Activated naive CD4-positive, alpha-beta T cell treated with anti-CD3 and anti-CD28 coated beads, Interleukin-2, amount 50 U/mL, for 72 hours (primary cell): Measurements from ENCODE around the gene MOV10. TPM values are rescaled to one million over a fixed set of nuclear protein-coding genes. Genes with fewer than 3 reads are reported as not detected.
"Not testable (repeated sequence)": the region's sequence is repeated elsewhere in the genome, so short reads cannot be mapped to it uniquely, and the experiment has no call there.

Experiments used
- ATAC-seq, 2 donors: fragments of 150-1000 bp; cut with Tn5 transposase; 2 replicates each; pipeline ENCODE4 v1.10.0; 2021; ENCODE audit warnings: mild to moderate bottlenecking in 2 of 2, moderate library complexity in 2 of 2
- DNase-seq, 2 donors: peaks; one replicate each; pipeline ENCODE4 v3.0.0; 2021 to 2022; ENCODE audit warnings: low spot score in 2 of 2
- H3K27ac Mint-ChIP-seq, 2 donors: one replicate each; pipeline ENCODE4 v1.8.0; 2022; ENCODE audit warnings: mild to moderate bottlenecking in 2 of 2, mixed read lengths in 2 of 2
- H3K36me3 Mint-ChIP-seq, 2 donors: one replicate each; pipeline ENCODE4 v1.8.0; 2022; ENCODE audit warnings: mixed read lengths in 2 of 2
- H3K9me3 Mint-ChIP-seq, 2 donors: one replicate each; pipeline ENCODE4 v1.8.0; 2022; ENCODE audit warnings: mixed read lengths in 2 of 2
- total RNA-seq, 2 donors: library from RNA; stranded (reverse); gene quantifications; one replicate each; pipeline ENCODE4 v1.2.3, GENCODE V29; 2022

Gene MOV10, protein sequence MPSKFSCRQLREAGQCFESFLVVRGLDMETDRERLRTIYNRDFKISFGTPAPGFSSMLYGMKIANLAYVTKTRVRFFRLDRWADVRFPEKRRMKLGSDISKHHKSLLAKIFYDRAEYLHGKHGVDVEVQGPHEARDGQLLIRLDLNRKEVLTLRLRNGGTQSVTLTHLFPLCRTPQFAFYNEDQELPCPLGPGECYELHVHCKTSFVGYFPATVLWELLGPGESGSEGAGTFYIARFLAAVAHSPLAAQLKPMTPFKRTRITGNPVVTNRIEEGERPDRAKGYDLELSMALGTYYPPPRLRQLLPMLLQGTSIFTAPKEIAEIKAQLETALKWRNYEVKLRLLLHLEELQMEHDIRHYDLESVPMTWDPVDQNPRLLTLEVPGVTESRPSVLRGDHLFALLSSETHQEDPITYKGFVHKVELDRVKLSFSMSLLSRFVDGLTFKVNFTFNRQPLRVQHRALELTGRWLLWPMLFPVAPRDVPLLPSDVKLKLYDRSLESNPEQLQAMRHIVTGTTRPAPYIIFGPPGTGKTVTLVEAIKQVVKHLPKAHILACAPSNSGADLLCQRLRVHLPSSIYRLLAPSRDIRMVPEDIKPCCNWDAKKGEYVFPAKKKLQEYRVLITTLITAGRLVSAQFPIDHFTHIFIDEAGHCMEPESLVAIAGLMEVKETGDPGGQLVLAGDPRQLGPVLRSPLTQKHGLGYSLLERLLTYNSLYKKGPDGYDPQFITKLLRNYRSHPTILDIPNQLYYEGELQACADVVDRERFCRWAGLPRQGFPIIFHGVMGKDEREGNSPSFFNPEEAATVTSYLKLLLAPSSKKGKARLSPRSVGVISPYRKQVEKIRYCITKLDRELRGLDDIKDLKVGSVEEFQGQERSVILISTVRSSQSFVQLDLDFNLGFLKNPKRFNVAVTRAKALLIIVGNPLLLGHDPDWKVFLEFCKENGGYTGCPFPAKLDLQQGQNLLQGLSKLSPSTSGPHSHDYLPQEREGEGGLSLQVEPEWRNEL
- total RNA-seq: 100 to 1,000 TPM in 1 of 2 donors, 10 to 100 TPM in 1; 81.5 to 122 TPM

DNA sequence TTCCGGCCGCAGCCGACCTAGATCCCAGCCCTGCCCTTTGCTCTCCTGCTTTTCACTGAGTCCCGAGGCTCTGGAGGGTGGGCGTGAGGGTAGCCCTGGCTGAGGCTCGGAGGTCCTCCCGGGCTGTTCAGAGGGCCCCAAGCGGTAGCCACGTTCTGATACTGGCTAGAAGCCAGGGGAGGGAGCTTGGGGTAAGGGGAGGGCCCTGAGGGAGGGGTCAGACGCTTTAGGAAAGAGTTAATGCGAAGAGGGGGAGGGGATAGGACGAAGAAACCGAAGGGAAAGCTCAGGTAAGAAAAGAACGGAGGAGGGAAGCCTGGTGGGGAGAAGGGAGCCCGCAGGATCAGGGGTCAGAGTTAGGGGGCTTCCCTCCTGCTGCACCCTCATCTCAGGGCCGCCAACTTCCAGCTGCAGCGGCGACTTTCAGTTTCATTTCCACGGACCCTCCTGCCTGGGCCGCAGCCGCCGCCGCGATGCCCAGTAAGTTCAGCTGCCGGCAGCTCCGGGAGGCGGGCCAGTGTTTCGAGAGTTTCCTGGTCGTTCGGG lies at the start of gene MOV10:
TSS of gene MOV10 (plus strand) at position 220 of the 546 bp plus-strand sequence. CDS start at position 474, 254 bp downstream.
- peak within 1 kb of the TSS; percentile 94 to 97 for H3K27ac Mint-ChIP-seq
- peak; percentile 79 to 80 for ATAC-seq
- peak; percentile 56 to 78 for DNase-seq
- H3K9me3 Mint-ChIP-seq: no peaks in the 10 kb centered on the region
- peaks cover 7 to 40% of the 10 kb centered on the region in 2 donors for H3K36me3 Mint-ChIP-seq

DNA sequence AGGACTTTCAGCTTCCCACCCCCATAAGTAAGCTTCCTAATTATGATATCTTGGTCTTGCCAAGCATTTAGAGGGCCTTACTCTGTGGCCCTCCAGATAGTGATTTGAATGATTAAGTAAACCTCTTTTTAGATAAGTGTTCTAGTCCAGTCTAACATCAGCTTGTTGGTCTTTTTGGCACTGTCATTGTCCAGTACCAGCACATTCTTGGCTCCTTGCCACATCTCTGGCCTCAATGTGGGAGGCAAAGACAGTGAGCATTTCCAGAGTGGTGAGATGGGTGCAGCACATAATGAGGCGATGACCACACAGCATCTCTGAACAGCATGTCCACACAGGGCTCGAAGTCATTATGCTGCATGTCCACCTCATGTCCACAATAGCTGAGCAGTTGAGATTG lies 48.8 kb upstream of the MOV10 start:
- H3K27ac Mint-ChIP-seq: peak overlapping the region in 1 of 2 donors; percentile 72
- peaks cover 14 to 58% of the 10 kb centered on the region in 2 donors for H3K36me3 Mint-ChIP-seq
- DNase-seq (no peak), ATAC-seq (peak in 1 of 2 donors; percentile 37)
- H3K9me3 Mint-ChIP-seq: peaks cover 0 to 6% of the 10 kb centered on the region in 2 donors

DNA sequence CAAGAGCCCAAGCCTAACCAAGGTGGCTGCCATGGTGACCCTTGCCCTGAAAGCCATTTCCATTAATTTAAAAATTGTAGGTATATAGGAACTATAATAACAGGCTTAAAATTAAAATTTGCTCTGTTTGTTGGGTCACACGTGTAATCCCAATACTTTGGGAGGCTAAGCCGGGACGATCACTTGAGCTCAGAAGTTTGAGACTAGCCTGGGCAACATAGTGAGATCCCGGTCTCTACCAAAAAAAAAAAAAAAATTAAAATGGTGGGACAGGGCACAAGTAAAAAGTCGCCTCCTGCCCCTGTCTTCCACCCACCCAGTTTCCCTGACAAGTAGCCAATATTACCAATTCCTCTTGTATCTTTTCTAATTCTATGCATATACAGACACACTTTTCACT lies 48.3 kb upstream of the MOV10 start:
- H3K9me3 Mint-ChIP-seq: peaks cover 0 to 6% of the 10 kb centered on the region in 2 donors
- H3K27ac Mint-ChIP-seq: no peak overlapping the region
- DNase-seq (no peak), ATAC-seq (no peak)
- H3K36me3 Mint-ChIP-seq: peaks cover 10 to 58% of the 10 kb centered on the region in 2 donors

DNA sequence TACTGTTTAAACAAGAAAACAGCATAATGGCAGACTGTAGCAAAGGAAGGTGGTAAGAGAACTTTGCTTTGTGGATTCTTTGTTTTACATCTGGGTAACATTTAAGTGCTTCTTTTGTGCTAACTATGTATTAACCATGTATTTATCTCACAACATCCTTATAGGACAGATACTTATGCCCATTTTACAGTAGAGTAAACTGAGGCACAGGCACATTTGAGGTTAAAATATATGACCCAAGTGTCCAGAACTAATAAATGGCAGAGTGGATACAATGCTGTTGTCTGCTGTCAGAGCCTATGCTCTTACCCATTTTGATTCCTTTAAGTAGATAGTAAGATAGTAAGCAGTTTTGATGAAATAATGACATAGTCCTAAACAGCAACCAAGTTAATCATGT lies 47.6 kb upstream of the MOV10 start:
- peaks cover 0 to 6% of the 10 kb centered on the region in 2 donors for H3K9me3 Mint-ChIP-seq
- peaks cover 10 to 60% of the 10 kb centered on the region in 2 donors for H3K36me3 Mint-ChIP-seq
- no peak for DNase-seq
- ATAC-seq: no peak
- no peak overlapping the region for H3K27ac Mint-ChIP-seq

DNA sequence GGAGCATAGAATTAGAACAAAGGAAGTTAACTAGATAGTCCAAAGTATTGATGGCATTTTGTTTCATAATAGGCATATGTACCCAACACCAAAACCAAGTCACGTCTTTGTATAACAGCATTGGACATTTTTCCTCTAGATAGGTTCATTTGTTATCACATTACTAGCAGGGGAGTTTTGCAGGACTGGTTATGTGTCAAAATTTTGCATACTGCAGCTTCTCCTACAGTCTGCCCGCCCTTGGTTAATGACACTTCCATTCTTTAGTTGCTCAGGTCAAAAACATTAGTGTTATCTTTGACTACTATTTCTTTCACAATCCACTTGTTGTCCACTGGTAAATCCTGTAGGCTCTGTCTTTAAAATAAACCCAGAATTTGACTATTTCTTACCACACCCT lies 45.9 kb upstream of the MOV10 start:
- ATAC-seq (no peak), DNase-seq (no peak)
- H3K36me3 Mint-ChIP-seq: peaks cover 10 to 58% of the 10 kb centered on the region in 2 donors
- no peak overlapping the region for H3K27ac Mint-ChIP-seq
- peaks cover 0 to 6% of the 10 kb centered on the region in 2 donors for H3K9me3 Mint-ChIP-seq

DNA sequence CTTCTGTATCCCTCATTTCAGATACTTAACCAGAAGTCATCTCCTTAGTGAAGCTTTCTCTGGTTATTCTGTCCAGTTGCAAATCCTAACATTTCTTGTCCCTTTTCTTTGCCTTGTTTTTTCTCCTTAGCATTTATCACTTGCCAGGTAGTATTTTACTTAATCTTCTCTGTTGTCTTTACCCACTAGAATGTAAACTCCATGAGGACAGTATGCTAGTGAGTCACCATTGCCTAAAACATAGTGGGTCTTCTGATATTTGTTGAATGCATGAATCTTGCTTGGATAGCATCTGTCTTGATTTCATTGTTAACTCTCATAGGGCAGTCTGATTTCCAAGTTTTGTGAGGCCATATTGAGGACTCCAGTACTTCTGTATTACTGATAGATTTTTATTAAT lies 45.2 kb upstream of the MOV10 start:
- peaks cover 0 to 6% of the 10 kb centered on the region in 2 donors for H3K9me3 Mint-ChIP-seq
- no peak for DNase-seq
- peaks cover 10 to 64% of the 10 kb centered on the region in 2 donors for H3K36me3 Mint-ChIP-seq
- no peak for ATAC-seq
- H3K27ac Mint-ChIP-seq: peak overlapping the region in 1 of 2 donors; percentile 18

DNA sequence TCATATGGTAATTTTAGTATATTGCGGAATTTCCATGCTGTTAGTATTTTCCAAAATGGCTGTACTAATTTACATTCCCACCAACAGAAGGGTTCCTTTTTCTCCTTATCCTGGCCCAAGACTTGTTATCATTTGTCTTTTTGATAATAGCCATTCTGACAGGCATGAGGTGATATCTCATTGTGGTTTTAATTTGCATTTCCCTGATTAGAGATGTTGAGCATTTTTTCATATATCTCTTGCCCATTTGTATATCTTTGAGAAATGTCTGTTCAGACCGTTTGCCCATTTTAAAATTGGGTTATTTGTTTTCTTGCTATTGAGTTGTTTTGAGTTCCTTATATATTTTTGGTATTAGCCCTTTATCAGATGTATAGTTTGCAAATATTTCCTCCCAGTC lies 40.8 kb upstream of the MOV10 start:
- peak overlapping the region in 1 of 2 donors; percentile 51 for H3K27ac Mint-ChIP-seq
- ATAC-seq: no peak
- peaks cover 0 to 6% of the 10 kb centered on the region in 2 donors for H3K9me3 Mint-ChIP-seq
- H3K36me3 Mint-ChIP-seq: peaks cover 5 to 46% of the 10 kb centered on the region in 2 donors
- DNase-seq: no peak

DNA sequence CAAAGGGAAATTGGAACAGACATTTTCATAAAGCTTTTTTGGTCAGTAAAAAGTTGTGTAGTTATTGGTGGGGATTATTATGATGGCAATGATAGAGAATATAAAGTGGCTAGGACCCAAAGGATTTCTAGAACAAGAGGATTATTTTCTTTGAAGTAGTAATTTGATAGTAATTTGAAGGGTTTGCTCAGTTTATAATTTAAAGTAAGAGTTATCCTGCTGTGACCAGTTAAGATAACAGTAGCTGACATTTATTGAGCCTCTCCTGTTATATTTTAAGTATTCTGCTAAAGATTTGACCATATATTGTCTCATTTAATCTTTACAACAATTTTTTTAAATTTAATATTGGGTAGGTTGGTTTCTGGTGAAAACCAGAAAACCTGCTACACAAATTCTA lies 40.1 kb upstream of the MOV10 start:
- DNase-seq (no peak), ATAC-seq (no peak)
- H3K9me3 Mint-ChIP-seq: peaks cover 0 to under 1% of the 10 kb centered on the region in 2 donors
- peaks cover 3 to 38% of the 10 kb centered on the region in 2 donors for H3K36me3 Mint-ChIP-seq
- H3K27ac Mint-ChIP-seq: no peak overlapping the region

DNA sequence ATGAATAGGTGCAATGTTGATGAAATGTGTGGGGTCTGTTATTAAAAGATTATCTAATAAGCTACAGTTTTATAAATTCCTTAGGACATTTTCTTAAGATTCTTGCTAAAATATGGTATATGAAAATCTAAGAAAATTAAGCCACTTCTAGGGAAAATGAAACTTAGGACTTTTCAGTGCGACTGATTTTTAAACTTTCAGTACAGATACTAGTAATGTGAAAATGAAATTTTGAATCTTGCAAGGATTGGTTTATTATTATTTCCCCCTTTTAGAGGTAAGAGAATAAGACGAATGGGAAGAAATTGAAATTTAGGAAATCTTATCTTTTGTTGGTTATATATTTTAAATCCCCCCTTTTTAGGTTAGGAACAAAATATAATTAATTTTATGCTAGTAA lies 38.4 kb upstream of the MOV10 start:
- H3K9me3 Mint-ChIP-seq: no peaks in the 10 kb centered on the region
- H3K36me3 Mint-ChIP-seq: peaks cover 0 to 25% of the 10 kb centered on the region in 2 donors
- DNase-seq (no peak), ATAC-seq (no peak)
- peak overlapping the region in 1 of 2 donors; percentile 29 for H3K27ac Mint-ChIP-seq

DNA sequence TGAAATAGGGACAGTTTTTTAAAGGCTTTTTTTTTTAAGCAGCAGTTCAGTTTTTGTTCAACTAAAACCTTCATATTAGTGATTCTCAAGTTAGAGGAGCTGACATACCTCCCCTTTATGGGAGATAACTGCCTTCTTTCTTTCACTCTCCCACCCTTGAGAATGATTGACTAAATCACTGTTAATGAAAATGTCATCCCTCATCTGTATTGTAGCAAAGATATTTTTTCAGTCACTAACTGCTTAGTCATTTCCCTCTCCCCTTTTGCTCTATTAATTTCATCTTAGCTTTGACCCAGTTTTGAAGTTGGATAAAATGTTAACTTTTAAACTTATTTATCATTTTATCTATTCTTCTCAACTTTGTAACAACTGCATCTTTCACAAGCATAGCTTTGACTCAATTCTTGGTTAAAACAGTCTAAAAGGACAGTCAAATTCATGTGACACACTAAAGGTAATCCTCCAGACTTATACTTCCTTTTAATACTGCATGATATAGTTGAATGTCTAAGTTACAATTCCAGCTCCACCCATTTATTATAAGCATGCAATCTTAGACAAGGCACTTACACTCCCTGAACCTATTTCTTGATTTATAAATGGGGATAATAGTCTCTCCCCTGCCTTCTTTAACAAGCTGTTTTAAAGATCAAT lies 37.7 kb upstream of the MOV10 start:
- Mint-ChIP-seq H3K36me3 (peaks cover 0 to 21% of the 10 kb centered on the region in 2 donors), H3K27ac (peak overlapping the region in 1 of 2 donors; percentile 32), H3K9me3 (no peaks in the 10 kb centered on the region)
- no peak for DNase-seq
- ATAC-seq: peak; percentile 36 to 51

DNA sequence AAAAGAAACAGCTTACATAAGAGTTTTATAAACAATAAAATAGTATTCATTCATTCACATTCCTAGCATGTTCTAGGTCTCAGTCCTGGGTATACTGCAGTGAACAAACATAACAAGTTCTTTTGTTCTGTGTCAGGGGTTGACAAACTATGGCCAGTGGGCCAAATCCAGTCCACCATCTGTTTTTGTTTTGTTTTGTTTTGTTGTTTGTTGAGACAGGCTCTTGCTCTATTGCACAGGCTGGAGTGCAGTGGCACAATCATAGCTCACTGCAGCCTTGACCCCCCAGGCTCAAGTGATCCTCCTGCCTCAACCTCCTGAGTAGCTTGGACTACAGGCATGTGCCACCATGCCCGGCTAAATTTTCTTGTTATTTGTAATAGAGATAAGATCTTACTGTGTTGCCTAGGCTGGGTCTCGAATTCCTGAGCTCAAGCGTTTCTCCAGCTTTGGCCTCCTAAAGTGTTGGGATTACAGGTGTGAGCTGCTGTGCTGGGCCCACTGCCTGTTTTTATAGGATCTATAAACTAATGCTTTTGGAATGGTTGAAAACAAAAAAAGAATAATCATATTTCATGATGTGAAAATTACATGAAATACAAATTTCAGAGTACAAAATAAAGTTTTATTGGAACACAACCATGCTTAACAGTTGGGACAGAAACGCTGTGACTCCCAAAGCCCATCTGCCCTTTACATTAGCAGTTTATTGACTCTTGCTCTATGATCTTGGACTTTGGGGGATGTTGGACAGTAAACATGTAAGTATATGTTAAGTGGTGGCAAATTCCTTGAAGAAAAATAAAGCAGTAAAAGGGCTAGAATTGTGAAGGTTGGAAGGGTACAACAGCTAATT lies 37.0 kb upstream of the MOV10 start:
- Mint-ChIP-seq H3K27ac (peak overlapping the region in 1 of 2 donors; percentile 32), H3K9me3 (no peaks in the 10 kb centered on the region), H3K36me3 (peaks cover 0 to 29% of the 10 kb centered on the region in 2 donors)
- DNase-seq (no peak), ATAC-seq (no peak)

DNA sequence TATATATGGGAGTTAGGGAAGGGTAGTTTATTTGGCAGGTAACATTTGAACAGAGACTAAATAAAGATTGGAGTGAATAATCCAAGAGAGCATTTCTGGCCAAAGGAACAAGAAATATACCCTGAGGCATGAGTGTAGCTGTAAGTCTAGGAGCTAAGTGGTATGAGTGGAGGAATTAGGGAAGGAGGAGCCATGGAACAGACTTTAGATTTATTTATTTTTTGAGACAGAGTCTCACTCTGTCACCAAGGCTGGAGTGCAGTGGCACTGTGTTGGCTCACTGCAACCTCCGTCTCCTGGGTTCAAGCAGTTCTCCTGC lies 36.4 kb upstream of the MOV10 start:
- Mint-ChIP-seq H3K9me3 (no peaks in the 10 kb centered on the region), H3K27ac (no peak overlapping the region), H3K36me3 (peaks cover 0 to 30% of the 10 kb centered on the region in 2 donors)
- ATAC-seq (no peak), DNase-seq (no peak)

DNA sequence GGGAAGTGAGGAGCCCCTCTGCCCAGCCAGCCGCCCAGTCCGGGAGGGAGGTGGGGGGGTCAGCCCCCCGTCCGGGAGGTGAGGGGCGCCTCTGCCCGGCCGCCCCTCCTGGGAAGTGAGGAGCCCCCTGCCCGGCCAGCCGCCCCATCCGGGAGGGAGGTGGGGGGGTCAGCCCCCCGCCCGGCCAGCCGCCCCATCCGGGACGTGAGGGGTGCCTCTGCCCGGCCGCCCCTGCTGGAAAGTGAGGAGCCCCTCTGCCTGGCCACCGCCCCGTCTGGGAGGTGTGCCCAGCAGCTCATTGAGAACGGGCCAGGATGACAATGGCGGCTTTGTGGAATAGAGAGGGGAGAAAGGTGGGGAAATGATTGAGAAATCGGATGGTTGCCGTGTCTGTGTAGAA lies 34.0 kb upstream of the MOV10 start:
- not testable (repeated sequence) for ATAC-seq, H3K27ac Mint-ChIP-seq, H3K9me3 Mint-ChIP-seq, DNase-seq
- H3K36me3 Mint-ChIP-seq: peaks cover 0 to 27% of the 10 kb centered on the region in 2 donors

DNA sequence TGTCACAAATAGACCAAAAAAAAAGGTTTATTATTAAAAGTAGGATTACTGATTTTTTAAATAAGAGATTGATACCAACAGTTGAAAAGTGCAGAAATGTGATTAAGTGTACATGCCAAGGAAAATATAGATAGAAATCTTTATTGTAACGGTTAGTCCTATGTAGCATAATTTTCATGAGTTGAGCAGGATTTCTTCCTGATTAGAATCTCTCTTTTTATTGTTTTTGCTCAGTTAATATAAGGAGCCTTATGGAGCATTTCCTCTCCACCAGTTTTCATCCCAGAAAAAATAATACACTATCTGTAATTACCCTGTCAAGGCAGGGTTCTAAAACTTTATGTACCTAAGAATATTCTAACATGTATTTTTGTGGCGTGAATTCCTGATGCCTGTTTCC lies 31.4 kb upstream of the MOV10 start:
- Mint-ChIP-seq H3K9me3 (no peaks in the 10 kb centered on the region), H3K27ac (no peak overlapping the region), H3K36me3 (peaks cover 0 to 41% of the 10 kb centered on the region in 2 donors)
- DNase-seq (no peak), ATAC-seq (no peak)

DNA sequence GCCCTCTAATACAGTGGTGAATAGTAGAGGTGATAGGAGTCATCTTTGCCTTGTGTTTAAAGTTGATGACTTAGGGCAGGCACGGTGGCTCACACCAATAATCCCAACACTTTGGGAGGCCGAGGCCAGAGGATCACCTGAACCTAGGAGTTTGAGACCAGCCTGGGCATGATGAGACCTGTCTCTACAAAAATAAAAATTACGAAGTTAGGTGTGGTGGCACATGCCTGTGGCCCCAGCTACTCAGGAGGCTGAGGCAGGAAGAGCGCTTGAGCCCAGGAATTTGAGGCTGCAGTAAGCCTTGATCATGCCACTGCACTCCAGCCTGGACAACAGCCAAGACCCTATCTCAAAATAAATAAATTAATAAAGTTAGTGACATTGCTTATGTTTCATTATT lies 28.2 kb upstream of the MOV10 start:
- H3K27ac Mint-ChIP-seq: peak overlapping the region in 1 of 2 donors; percentile 62
- peaks cover 11 to 57% of the 10 kb centered on the region in 2 donors for H3K36me3 Mint-ChIP-seq
- DNase-seq: no peak
- peaks cover 0 to 3% of the 10 kb centered on the region in 2 donors for H3K9me3 Mint-ChIP-seq
- ATAC-seq: no peak
